Measurements from ENCODE around the gene CNGA2. TPM values are rescaled to one million over a fixed set of nuclear protein-coding genes. Genes with fewer than 3 reads are reported as not detected.

The CNGA2 gene
- total and polyA plus RNA-seq, 9 of the 15 experiments (the other 6 are each of a cell fraction or from before 2014, with no cell fraction given) = not detected

DNA sequence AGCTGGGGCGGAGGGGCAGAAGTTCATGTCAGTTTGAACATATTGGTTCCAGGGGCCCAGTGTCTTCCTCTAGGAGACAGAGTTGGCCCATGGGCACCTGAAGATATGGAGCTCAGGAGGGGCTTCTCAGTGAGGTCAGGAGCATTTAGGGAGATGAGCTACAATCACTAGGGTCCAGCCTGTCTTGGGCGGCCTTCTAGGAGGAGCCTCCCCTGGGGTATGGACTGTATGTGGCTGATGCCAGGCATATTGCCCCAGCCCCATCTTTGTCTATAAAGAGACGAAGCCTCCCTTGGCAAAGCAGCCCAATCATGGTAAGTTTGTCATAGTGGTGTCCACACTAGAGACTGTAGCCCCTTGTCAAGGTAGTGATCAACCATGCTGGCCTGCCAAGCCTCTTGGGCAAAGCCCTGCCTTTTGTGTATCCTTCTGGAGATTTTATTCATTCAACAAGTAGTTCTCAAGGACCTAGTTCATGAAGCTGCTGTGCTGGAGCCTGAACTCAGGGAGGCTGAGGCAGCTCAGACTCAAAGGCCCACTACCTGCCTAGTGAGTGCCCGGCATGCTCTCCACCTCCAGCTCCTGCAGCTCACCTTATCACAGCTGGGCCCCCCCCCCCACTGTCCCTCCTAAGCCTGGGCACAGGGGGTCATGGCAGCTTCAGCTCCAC is 5.4 kb upstream of the CNGA2 start:
- WGBS (ENCODE audit: insufficient coverage, low coverage, missing lambda C conversion rate) = 2% methylated on average over 4 of the region's 4 CpGs
- ATAC-seq (no peak), DNase-seq (ENCODE audit: extremely low read depth in 1 of 4, low spot score in 3 of 4) (no peak), FAIRE-seq (no peak)
- no peak overlapping the region for H3K4me3 ChIP-seq
- H3K79me2 ChIP-seq (ENCODE audit: control insufficient read depth, insufficient read depth, low read length) = no peaks in the 10 kb centered on the region
- no peaks in the 10 kb centered on the region for H3K9me3 ChIP-seq (replicated peaks; ENCODE audit: control insufficient read depth, insufficient read depth, low read depth, low read length)
- H2AFZ ChIP-seq (ENCODE audit: low read depth, low read length) = no peak overlapping the region
- peaks cover 0 to 19% of the 10 kb centered on the region in 2 experiments; a peak in 2 of 5 replicates for H3K27me3 ChIP-seq (ENCODE audit: control insufficient read depth in 2 of 2, insufficient read depth in 2 of 2, low read length in 2 of 2)
- in situ Hi-C loops (cut with MboI) = no loop called here
- H4K20me1 ChIP-seq (replicated peaks; ENCODE audit: control insufficient read depth, insufficient read depth, low read length) = no peaks in the 10 kb centered on the region
- H3K36me3 ChIP-seq (ENCODE audit: control insufficient read depth, insufficient read depth, low read length) = no peaks in the 10 kb centered on the region
- H3K27ac ChIP-seq (ENCODE audit: extremely low read depth, low read depth, low read length) = no peak overlapping the region
- BruUV-seq (replicated peaks) = no TSS peak
- intact Hi-C loops (cut with micrococcal nuclease) = no loop called here
- no peaks in the 10 kb centered on the region for H3K4me1 ChIP-seq (replicated peaks in 1 of 2; ENCODE audit: control insufficient read depth in 2 of 2, insufficient read depth in 2 of 2, low read length in 2 of 2)
- ChIA-PET POLR2A (no interaction called here), CTCF (ENCODE audit: low intra/inter-chr PET ratio) (interaction anchor here (0.6 kb wide), 1 partner anchor 268 kb away, joined by 6 read pairs; no protein-coding TSS in a partner anchor)
- no peak overlapping the region for H3K4me2 ChIP-seq (ENCODE audit: insufficient read depth, low read length)
- H3K9ac ChIP-seq (ENCODE audit: insufficient read depth in 1 of 2, low read depth in 2 of 2, low read length in 2 of 2) = no peak overlapping the region
- H3K9me1 ChIP-seq (ENCODE audit: control insufficient read depth, insufficient read depth, low read length) = no peaks in the 10 kb centered on the region
- no peak for TF ChIP-seq SREBF2 (CRISPR knock-in tag; IDR thresholded peaks at IDR 0.05)
- TF ChIP-seq LCOR (CRISPR knock-in tag; IDR thresholded peaks at IDR 0.05) = no peak
- no peak for TF ChIP-seq ZNF133 (CRISPR knock-in tag; IDR thresholded peaks at IDR 0.05)
- no peak for TF ChIP-seq NR4A1 (CRISPR knock-in tag; IDR thresholded peaks at IDR 0.05)
- TF ChIP-seq NR4A1 (tag; IDR thresholded peaks at IDR 0.05) = no peak
- TF ChIP-seq MCM3 (IDR thresholded peaks at IDR 0.05) = no peak
- TF ChIP-seq, protein P1, sequence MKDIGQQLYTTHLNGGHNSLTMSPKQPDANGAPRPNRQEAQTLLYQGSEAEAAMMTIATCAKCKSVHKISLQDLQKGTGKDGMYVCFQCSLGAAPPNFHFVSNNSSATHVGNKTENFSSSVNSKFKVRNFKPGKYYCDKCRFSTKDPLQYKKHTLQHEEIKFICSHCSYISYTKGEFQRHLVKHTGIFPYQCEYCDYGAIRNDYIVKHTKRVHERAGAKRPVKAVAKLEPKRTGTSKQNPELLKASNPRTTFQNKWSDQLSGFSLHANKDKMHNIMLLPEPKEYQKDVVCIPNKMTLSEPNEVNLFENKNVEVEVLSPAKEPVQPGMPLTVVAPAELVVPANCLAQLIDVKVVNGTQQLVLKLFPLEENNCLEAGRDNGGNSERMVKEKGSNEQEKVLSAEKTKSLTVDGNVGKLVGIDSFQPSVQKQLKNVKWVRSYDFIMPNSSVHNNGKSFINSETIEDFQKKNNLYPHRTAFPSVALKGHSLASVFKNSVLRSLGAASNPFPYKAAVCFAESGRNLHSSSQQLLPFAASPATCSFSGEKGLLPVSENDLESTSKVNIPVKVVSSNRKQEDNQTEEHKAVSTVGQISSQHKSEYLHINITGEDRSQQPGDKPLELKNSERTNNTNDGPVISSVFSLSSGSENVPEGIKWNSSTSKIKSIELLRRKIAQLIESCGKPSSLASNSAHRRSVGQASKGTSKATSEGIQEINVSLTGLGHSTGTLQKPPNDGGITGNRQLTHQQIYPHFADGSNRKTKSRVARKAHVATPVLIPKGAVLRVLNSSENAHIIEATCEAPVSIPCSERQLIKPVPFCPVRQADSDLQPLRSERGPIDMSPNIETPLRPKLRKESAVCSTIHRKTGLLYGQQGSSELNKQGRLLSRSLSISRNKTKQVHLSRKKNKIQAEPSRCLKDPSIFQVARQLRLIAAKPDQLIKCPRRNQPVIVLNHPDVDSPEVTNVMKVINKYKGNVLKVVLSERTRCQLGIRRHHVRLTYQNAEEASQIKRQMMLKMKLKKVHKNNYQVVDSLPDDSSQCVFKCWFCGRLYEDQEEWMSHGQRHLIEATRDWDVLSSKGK (CRISPR knock-in tag; IDR thresholded peaks at IDR 0.05) = no peak
- TF ChIP-seq WHSC1 (IDR thresholded peaks at IDR 0.05; ENCODE audit: low read length) = no peak
- TF ChIP-seq STAT5A (IDR thresholded peaks at IDR 0.05; ENCODE audit: borderline replicate concordance, low read length) = no peak
- TF ChIP-seq, protein P2, sequence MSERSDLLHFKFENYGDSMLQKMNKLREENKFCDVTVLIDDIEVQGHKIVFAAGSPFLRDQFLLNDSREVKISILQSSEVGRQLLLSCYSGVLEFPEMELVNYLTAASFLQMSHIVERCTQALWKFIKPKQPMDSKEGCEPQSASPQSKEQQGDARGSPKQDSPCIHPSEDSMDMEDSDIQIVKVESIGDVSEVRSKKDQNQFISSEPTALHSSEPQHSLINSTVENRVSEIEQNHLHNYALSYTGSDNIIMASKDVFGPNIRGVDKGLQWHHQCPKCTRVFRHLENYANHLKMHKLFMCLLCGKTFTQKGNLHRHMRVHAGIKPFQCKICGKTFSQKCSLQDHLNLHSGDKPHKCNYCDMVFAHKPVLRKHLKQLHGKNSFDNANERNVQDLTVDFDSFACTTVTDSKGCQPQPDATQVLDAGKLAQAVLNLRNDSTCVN (CRISPR knock-in tag; IDR thresholded peaks at IDR 0.05) = no peak
- TF ChIP-seq RFX5 (IDR thresholded peaks at IDR 0.05; ENCODE audit: low read depth, low read length) = no peak
- TF ChIP-seq RCOR1 (IDR thresholded peaks at IDR 0.05; ENCODE audit: borderline replicate concordance in 1 of 2, low read depth in 2 of 2, low read length in 2 of 2) = no peak
- TF ChIP-seq, protein P3, sequence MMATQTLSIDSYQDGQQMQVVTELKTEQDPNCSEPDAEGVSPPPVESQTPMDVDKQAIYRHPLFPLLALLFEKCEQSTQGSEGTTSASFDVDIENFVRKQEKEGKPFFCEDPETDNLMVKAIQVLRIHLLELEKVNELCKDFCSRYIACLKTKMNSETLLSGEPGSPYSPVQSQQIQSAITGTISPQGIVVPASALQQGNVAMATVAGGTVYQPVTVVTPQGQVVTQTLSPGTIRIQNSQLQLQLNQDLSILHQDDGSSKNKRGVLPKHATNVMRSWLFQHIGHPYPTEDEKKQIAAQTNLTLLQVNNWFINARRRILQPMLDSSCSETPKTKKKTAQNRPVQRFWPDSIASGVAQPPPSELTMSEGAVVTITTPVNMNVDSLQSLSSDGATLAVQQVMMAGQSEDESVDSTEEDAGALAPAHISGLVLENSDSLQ (IDR thresholded peaks at IDR 0.05) = no peak
- no peak for TF ChIP-seq ZNF316 (IDR thresholded peaks at IDR 0.05)
- no peak for TF ChIP-seq ZNF644 (tag; IDR thresholded peaks at IDR 0.05; ENCODE audit: low read depth)
- TF ChIP-seq NELFE (IDR thresholded peaks at IDR 0.05; ENCODE audit: insufficient read depth, insufficient read length) = no peak

Data from K562 (cell line).